ENCODE results near the gene ADM2. TPM values are rescaled to one million over a fixed set of nuclear protein-coding genes. Genes with fewer than 3 reads are reported as not detected.

Gene ADM2
- total RNA-seq, 4 donors from 2014 or later, result 0.12 TPM; not detected in 3

- no peak for DNase-seq (ENCODE audit: low spot score)
- no peak for ATAC-seq (ENCODE audit: low FRiP score)
- TF ChIP-seq CTCF (IDR thresholded peaks at IDR 0.05), result no peak
Measured at GRCh38 chr22:50463188-50463900, 18.0 kb upstream of the ADM2 start.

GRCh38 chr22:50464451-50464850 lies 16.9 kb upstream of the ADM2 start:
- DNase-seq (ENCODE audit: low spot score) (no peak), ATAC-seq (ENCODE audit: low FRiP score) (no peak)
- no peak for TF ChIP-seq CTCF (IDR thresholded peaks at IDR 0.05)

GRCh38 chr22:50465066-50465930 lies 16.0 kb upstream of the ADM2 start:
- ATAC-seq (ENCODE audit: low FRiP score) (no peak), DNase-seq (ENCODE audit: low spot score) (no peak)
- no peak for TF ChIP-seq CTCF (IDR thresholded peaks at IDR 0.05)

- DNase-seq (ENCODE audit: low spot score), result no peak
- ATAC-seq (ENCODE audit: low FRiP score), result no peak
- no peak for TF ChIP-seq CTCF (IDR thresholded peaks at IDR 0.05)
Measured at GRCh38 chr22:50467341-50467740, 14.0 kb upstream of the ADM2 start.

GRCh38 chr22:50467773-50468440 lies 13.4 kb upstream of the ADM2 start:
- TF ChIP-seq CTCF (IDR thresholded peaks at IDR 0.05), result no peak
- ATAC-seq (ENCODE audit: low FRiP score), result no peak
- no peak for DNase-seq (ENCODE audit: low spot score)

- TF ChIP-seq CTCF (IDR thresholded peaks at IDR 0.05), result no peak
- ATAC-seq (ENCODE audit: low FRiP score), result no peak
- no peak for DNase-seq (ENCODE audit: low spot score)
Measured at GRCh38 chr22:50468626-50469025, 12.7 kb upstream of the ADM2 start.
